Gastroesophageal sphincter (tissue), 4 donors: ENCODE results near the gene BMPR2. TPM values are rescaled to one million over a fixed set of nuclear protein-coding genes. Genes with fewer than 3 reads are reported as not detected.

Experiments used
- ATAC-seq: fragments of 150-250 bp; one replicate; pipeline ENCODE4 v1.9.1; 2016; ENCODE audit warnings: mild to moderate bottlenecking, moderate library complexity
- H3K27ac ChIP-seq, 4 donors: fragments of 200-600 bp; sonication (generic) in 3 of 4; 1 replicate in 3 of 4; 2 replicates in 1 of 4; pipeline ENCODE4 v1.5.1; 2016 to 2019
- H3K27me3 ChIP-seq: fragments of 200-600 bp; sonication (generic); one replicate; pipeline ENCODE4 v1.5.1; 2019
- H3K36me3 ChIP-seq, 2 donors: fragments of 200-600 bp; sonication (generic); one replicate each; pipeline ENCODE4 v1.5.1; 2019; ENCODE audit warnings: control low read depth in 1 of 2
- H3K4me1 ChIP-seq, 3 donors: fragments of 200-600 bp; sonication (generic); 1 replicate in 2 of 3; 2 replicates in 1 of 3; pipeline ENCODE4 v1.5.1; 2016 to 2019; ENCODE audit warnings: control low read depth in 2 of 3
- H3K4me3 ChIP-seq, 2 donors: fragments of 200-600 bp; sonication (generic); one replicate each; pipeline ENCODE4 v1.5.1; 2019; ENCODE audit warnings: mild to moderate bottlenecking in 1 of 2, moderate library complexity in 1 of 2
- H3K9me3 ChIP-seq, 3 donors: fragments of 200-600 bp; sonication (generic); one replicate each; pipeline ENCODE4 v1.5.1; 2017 to 2019; ENCODE audit warnings: control low read depth in 2 of 3
- POLR2AphosphoS5 ChIP-seq: sonication (generic); formaldehyde crosslinking; IDR thresholded peaks from one replicate; pipeline ENCODE4 v1.6.1; 2017; ENCODE audit warnings: antibody characterized with exemption
- WGBS, 2 donors: methylation state at CpG; one replicate each; pipeline ENCODE4 v1.1.5; 2018; ENCODE audit warnings: low coverage in 1 of 2; 5-methylcytosine and 5-hydroxymethylcytosine counted together
- small RNA-seq, 4 donors: library from RNA; depleted of rRNA; stranded (forward); fragments of <200 nt; gene quantifications; one replicate each; pipeline ENCODE3, GENCODE V24; 2016
- total RNA-seq, 4 donors: library from RNA; depleted of rRNA; stranded (reverse); fragments of >200 nt; gene quantifications; one replicate each; pipeline ENCODE4 v1.1.0, GENCODE V29; 2016

BMPR2 gene
- total RNA-seq, 4 donors from 2014 or later = 53.4 to 86.9 (median 70.0) TPM

- Histone ChIP-seq H3K36me3 (no peaks in the 10 kb centered on the region), H3K9me3 (no peaks in the 10 kb centered on the region), H3K27me3 (no peaks in the 10 kb centered on the region), H3K4me1 (no peaks in the 10 kb centered on the region), H3K27ac (no peak overlapping the region), H3K4me3 (no peak overlapping the region)
- 29 to 63% methylated on average over 2 of the region's 4 CpGs for WGBS, 2 donors
- ATAC-seq = no peak
- no peak for TF ChIP-seq POLR2AphosphoS5
Observed at GRCh38 chr2:202613479-202613878, 237.4 kb downstream of the BMPR2 start.

Small RNA genes lying within 50 kb of the gene (small RNA-seq; reads per million reads assigned to genes)
- 0 reads per million in 4 donors for gene MTND4LP17
- gene RN7SL753P = 0 reads per million in 4 donors

Other genes with a start within 250 kb of the BMPR2 start
- 10 to 100 TPM; 54.9 to 94.9 (median 76.0) TPM for gene SUMO1, start 137.7 kb upstream of the BMPR2 start, total RNA-seq
- 10 to 100 TPM; 19.4 to 61.0 (median 41.6) TPM for gene NOP58, start 110.6 kb upstream of the BMPR2 start, total RNA-seq